HS-27A (cell line): Measurements from ENCODE around the gene EXOC2.
"Not testable (repeated sequence)": the region's sequence is repeated elsewhere in the genome, so short reads cannot be mapped to it uniquely, and the experiment has no call there.

Experiments
- DNase-seq: peaks from one replicate; pipeline ENCODE4 v3.0.0-alpha.2; 2012; ENCODE audit warnings: low read depth, missing footprints

Gene EXOC2

GRCh38 chr6:709471-710056, 16.6 kb upstream of the EXOC2 start:
- DNase-seq, result no peak

DNA sequence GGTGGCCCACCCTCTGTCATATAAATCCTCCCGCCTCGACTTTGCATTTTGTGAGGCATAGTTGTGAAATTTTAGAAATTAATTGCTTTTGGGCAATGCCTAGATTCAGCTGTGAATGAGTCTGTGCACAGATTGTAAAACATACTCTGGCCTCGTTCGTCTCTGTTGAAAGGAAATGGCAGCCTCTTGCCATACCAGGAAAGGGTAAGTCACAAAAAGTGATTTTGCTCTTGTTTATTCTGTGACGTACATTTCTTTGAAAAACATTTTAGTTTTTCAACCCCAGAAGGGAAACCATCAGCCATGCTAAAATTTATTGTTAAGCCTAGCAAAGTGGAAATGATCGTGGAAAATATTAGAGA, 15.3 kb upstream of the EXOC2 start:
- DNase-seq, result no peak

- no peak for DNase-seq
Measured at GRCh38 chr6:707576-708236, 14.8 kb upstream of the EXOC2 start.

DNA sequence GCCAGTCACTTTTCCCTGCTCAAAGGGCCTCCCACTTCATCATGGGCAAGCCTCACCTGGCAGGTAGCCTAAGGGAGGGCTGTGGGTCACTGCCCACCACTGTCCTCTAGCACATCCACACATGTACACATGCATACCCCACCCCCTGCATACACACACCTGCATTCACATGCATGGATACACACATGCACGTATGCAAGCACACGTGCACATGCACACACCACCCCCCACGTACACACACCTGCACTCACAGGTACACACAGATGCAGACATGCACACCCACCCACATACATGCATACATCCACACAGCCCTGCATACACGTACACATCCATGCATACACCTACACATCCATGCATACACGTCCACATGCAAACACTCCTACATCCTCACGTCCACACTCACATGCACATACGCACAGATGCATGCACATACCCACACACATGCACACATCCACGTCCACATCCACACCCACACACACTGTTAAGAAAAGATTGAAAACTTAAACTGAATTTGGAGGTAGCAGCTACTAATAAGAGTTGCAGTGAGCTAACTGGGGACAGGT, 14.0 kb upstream of the EXOC2 start:
- no peak for DNase-seq

- DNase-seq, result no peak
Measured at GRCh38 chr6:706146-706545, 13.2 kb upstream of the EXOC2 start.

DNA sequence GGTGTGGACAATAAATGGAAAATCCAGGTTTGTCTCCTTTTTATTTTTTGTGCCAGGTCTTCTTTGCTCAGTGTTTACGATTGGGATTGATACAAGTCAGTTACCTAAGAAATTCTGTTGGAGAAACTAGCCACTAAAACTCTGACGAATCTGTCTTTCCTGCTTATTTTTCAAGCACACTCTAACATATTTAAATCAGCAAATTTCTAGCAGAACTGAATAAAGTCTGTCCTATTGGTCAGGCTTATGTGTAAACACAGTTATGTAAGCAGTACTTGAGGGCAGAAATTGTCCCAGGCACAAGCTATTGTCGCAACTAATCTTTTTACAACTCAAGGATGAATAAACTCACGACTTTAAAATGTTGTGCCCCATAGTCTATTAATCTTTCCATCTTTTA, 12.1 kb upstream of the EXOC2 start:
- no peak for DNase-seq

GRCh38 chr6:704046-704445, 11.1 kb upstream of the EXOC2 start:
- no peak for DNase-seq

DNA sequence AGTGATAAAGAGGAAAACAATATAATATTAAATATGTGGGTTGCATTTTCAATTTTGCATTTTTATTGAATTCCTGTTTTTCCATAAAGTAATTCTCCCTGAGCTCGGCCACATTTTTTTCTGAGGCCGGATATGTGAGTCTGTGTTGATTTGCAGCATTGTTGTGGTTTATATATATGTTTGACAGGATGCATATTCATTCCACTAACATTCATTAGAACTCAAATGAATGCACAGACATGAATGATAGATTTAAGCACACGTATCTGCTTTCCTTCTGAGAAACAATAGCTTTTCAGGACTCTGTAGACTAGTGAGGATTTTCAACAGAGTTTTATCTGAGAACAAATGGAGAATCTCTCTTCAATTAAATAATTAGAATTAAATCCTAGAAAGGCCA, 10.6 kb upstream of the EXOC2 start:
- DNase-seq, result no peak

DNA sequence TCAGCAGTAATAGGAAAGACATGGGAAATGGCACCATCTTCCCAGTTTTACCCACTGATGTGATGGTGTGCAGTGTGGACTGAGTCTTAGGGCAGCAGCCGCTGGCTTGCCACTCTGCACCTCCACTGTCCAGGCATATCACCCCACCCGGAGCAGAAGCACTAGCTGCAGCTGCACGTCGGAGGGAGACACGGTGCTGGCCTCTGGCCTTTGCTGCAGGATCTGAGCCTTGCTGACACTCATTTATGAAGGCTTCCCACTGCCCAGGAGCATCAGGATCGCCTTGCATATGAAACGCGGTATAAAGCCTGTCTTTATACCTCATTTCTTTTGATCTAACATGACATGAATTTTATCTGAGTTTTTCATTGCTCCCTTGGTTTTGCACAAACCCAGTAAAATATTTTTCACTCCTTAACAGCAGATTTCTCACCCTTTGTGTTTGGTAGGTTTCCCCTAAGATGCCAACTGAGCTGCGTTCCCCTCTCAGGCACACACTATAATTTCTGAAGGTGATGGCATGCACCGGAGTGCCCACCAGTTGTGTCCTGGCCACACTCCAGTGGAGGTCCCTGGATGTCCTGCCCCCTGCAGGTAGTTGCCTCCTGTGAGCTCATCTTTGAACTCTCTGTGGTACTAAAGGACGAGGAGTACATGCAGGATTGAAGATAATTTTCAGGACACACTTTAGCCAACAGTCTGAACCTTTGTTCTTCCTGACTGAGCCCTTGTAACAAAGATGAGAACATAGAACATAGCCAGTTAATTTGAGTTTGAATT, 9.0 kb upstream of the EXOC2 start:
- DNase-seq, result no peak

- DNase-seq, result no peak
Measured at GRCh38 chr6:701215-701614, 8.3 kb upstream of the EXOC2 start.

- no peak for DNase-seq
Measured at GRCh38 chr6:700490-700889, 7.6 kb upstream of the EXOC2 start.

DNA sequence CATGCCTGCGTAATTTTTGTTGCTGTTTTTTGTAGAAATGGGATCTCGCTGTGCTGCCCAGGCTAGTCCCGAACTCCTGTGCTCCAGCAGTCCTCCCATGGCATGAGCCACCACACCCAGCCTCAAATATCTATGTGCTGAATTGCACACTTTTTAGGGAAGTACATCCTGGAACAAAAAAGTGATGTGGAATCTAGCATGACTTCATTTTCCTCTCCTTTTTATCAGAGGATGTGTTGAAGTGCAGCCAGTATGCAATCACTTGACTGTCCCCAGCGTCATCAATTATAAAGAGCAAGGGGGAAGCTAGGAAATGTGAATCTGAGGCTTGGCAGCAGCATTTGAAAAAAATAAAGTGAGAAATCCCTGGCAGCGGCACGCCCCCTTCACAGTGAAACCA, 6.4 kb upstream of the EXOC2 start:
- DNase-seq, result no peak

- not testable (repeated sequence) for DNase-seq
Measured at GRCh38 chr6:694431-695126, 1.6 kb upstream of the EXOC2 start.

- no peak for DNase-seq
Measured at GRCh38 chr6:693723-694009, 727 bp upstream of the EXOC2 start.

- no peak for DNase-seq
Measured at GRCh38 chr6:692356-692851, 535 bp downstream of the EXOC2 start.

DNA sequence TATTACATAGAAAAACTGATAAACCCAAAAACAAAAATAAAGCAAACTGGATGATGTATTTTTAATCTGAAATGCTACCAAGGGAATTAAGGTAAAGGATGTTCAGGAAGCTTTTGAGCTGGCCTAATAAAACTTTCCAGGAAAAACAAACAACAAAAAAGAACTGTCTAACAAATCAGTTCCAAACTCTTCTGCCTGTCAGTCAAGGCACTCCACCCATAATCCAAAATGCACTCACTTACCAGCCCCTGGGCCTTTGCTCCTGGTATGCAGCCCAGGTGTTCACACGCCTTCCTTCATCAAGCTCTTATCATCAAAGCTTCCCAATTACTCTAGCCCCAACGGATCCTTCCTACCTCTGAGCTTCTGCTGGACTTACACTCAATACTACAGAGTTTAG, 3.7 kb downstream of the EXOC2 start:
- no peak for DNase-seq

GRCh38 chr6:686497-686896, 6.4 kb downstream of the EXOC2 start:
- DNase-seq, result no peak

DNA sequence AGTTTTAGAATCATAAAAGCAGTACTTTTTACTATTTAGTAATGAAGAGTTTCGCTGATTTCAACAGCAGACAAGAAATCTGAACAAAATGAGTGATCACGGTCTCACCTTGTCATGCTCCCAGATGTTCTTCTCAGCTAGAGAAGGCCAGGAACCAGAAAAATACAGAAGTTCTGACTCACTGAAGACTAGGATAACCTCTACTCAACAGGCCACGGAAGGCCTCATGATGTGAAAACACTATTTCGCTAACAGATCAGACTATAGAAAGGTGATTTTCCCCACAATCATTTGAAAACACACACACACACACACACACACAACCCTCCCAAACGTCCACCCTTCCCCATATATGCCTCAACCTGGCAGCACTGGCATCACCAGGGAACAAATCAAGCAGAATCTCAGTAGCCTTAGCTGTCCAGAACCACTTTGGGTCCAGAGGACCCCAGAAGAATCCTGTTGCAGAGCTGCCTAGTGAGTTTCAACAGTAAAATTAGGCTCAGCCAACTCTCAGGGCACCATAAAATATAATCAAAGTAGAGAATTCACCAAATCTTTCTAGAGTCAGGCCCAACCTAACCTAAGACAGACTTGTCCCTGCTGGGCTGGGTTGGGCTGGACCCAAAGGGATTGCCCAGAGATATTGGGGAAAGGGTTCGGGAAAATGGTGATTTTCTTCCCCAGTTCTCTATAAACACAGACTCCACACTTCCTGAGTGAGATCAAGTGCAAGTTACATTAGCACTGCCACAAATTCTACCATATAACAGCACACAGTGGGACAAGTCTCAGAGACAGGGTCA, 7.9 kb downstream of the EXOC2 start:
- DNase-seq, result no peak

GRCh38 chr6:683742-684440, 9.0 kb downstream of the EXOC2 start:
- no peak for DNase-seq

- DNase-seq, result no peak
Measured at GRCh38 chr6:680666-681340, 12.1 kb downstream of the EXOC2 start.

- no peak for DNase-seq
Measured at GRCh38 chr6:680251-680650, 12.7 kb downstream of the EXOC2 start.
